HFFc6 (cell line): ENCODE data around the gene CAPN8. TPM values are rescaled to one million over a fixed set of nuclear protein-coding genes. Genes with fewer than 3 reads are reported as not detected.

Experiments
- DNase-seq: peaks from one replicate; pipeline ENCODE4 v3.0.0-alpha.2; 2018
- H3K27ac Mint-ChIP-seq: 2 replicates; pipeline ENCODE4 v1.8.0; 2020; ENCODE audit warnings: mild to moderate bottlenecking, mixed read lengths
- H3K27me3 Mint-ChIP-seq: 2 replicates; pipeline ENCODE4 v1.8.0; 2021; ENCODE audit warnings: mild to moderate bottlenecking, moderate library complexity, mixed read lengths; ENCODE audit not compliant: insufficient read depth
- H3K36me3 Mint-ChIP-seq: 2 replicates; pipeline ENCODE4 v1.8.0; 2021; ENCODE audit warnings: low read depth, mixed read lengths
- H3K4me1 Mint-ChIP-seq: 2 replicates; pipeline ENCODE4 v1.8.0; 2020; ENCODE audit warnings: low read depth, mixed read lengths
- H3K4me3 Mint-ChIP-seq: 2 replicates; pipeline ENCODE4 v1.8.0; 2020; ENCODE audit warnings: mild to moderate bottlenecking, moderate library complexity, mixed read lengths
- H3K9me3 Mint-ChIP-seq: 2 replicates; pipeline ENCODE4 v1.8.0; 2020; ENCODE audit warnings: mild to moderate bottlenecking, mixed read lengths
- CTCF ChIP-seq: fragments of 200-600 bp; sonication (generic); IDR thresholded peaks from 2 replicates; pipeline ENCODE4 v1.5.0; 2021; ENCODE audit warnings: antibody characterized with exemption, mild to moderate bottlenecking
- total RNA-seq, 6 experiments: library from RNA; stranded (reverse); fragmentation: NEBNext Ultra II Directional; extraction: Animal tissue kit (Norgen Biotek cat#: 25700); gene quantifications; 2 replicates in 1 of 6; 3 replicates in 5 of 6; pipeline ENCODE4 v1.2.3, GENCODE V29; 2021

The CAPN8 gene
- total RNA-seq, 6 experiments from 2014 or later: not detected

DNA sequence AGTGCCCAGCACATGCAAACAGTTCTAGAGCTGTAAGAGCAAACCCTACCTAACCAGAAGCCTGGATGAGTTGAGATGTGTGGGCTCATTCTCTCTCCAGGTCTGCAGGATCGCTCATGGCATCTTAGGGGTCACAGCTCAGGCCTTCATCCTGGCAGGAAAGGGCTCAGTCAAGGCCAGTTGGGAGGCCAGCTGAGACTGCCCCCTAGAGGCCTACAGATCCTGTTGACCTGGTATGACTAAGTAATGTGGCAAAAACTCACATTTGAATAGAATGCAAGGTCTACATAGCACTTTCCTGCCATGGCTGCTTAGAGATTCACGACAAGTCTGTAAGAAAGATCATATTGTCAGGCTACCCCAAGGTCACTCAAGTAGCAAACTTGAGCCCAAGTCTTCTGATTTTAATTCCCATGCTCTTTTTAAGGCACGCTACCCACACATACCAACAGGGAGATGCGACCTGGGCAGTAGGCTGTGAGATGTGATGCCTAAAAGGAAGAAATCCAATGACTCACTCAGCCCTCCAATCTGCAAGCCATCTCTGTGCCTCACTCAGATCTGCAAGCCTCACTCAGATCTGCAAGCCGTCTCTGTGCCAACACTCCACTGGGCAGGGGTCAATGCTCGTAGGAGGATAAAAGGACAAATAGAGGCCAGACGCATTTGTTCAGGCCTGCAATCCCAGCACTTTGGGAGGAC lies 5.1 kb upstream of the CAPN8 start:
- peak; percentile 45 for DNase-seq
- peak; percentile 83 for TF ChIP-seq CTCF
- Mint-ChIP-seq H3K4me1 (peaks cover 16% of the 10 kb centered on the region), H3K4me3 (no peak overlapping the region), H3K27ac (no peak overlapping the region), H3K9me3 (no peaks in the 10 kb centered on the region; the same call in 1 of the 2 replicates), H3K36me3 (no peaks in the 10 kb centered on the region), H3K27me3 (peaks cover 20% of the 10 kb centered on the region)

- H3K4me1 Mint-ChIP-seq: peaks cover 16% of the 10 kb centered on the region
- H3K27ac Mint-ChIP-seq: no peak overlapping the region
- H3K9me3 Mint-ChIP-seq: no peaks in the 10 kb centered on the region
- no peak for TF ChIP-seq CTCF
- no peak overlapping the region for H3K4me3 Mint-ChIP-seq
- no peaks in the 10 kb centered on the region for H3K36me3 Mint-ChIP-seq
- DNase-seq: no peak
- peaks cover 19% of the 10 kb centered on the region for H3K27me3 Mint-ChIP-seq
Measured at GRCh38 chr1:223669003-223669795, 3.7 kb upstream of the CAPN8 start.

- no peak for DNase-seq
- H3K27me3 Mint-ChIP-seq: peaks cover 30% of the 10 kb centered on the region
- peaks cover 16% of the 10 kb centered on the region for H3K4me1 Mint-ChIP-seq
- no peaks in the 10 kb centered on the region for H3K36me3 Mint-ChIP-seq
- no peak overlapping the region for H3K4me3 Mint-ChIP-seq
- no peak for TF ChIP-seq CTCF
- no peak overlapping the region for H3K27ac Mint-ChIP-seq
- no peaks in the 10 kb centered on the region for H3K9me3 Mint-ChIP-seq
Measured at GRCh38 chr1:223667484-223668182, 2.1 kb upstream of the CAPN8 start.

DNA sequence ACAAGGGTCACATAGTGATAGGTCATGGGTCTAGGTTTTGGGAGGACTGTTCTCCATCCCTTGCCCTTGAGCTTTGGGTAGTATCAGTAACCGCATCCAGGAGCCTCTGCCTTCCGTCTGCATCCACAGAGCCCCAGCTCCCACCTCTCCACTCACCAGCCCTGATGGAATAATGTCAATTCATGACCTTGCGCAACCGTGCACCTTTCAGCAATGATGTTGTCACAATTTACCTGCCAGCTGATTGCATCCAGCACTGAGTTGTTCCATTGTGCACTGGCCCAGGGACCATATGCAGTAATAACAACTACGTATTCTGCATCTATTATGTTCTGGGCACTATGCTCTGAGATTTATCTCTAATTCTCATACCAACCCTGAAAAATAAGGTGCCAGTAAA lies 1.4 kb downstream of the CAPN8 start:
- TF ChIP-seq CTCF: no peak
- Mint-ChIP-seq H3K27ac (no peak overlapping the region), H3K27me3 (peaks cover 28% of the 10 kb centered on the region), H3K4me1 (no peaks in the 10 kb centered on the region; the same call in 1 of the 2 replicates), H3K36me3 (no peaks in the 10 kb centered on the region), H3K4me3 (no peak overlapping the region), H3K9me3 (no peaks in the 10 kb centered on the region)
- no peak for DNase-seq

- H3K9me3 Mint-ChIP-seq: no peaks in the 10 kb centered on the region
- H3K27ac Mint-ChIP-seq: no peak overlapping the region
- H3K27me3 Mint-ChIP-seq: peaks cover 23% of the 10 kb centered on the region
Measured at GRCh38 chr1:223662943-223663342, 2.6 kb downstream of the CAPN8 start.

More at GRCh38 chr1:223662943-223663342, 2.6 kb downstream of the CAPN8 start:
- no peaks in the 10 kb centered on the region for H3K36me3 Mint-ChIP-seq
- H3K4me1 Mint-ChIP-seq: no peaks in the 10 kb centered on the region; the same call in 1 of the 2 replicates
- DNase-seq: no peak
- no peak for TF ChIP-seq CTCF
- no peak overlapping the region for H3K4me3 Mint-ChIP-seq
